GM21360 (cell line): ENCODE data around the gene TMEM45B.

Experiments used
- ATAC-seq: cut with Tn5 transposase; IDR thresholded peaks from one replicate; pipeline ENCODE4 v1.9.1; 2021; ENCODE audit warnings: mild to moderate bottlenecking, moderate library complexity; ENCODE audit not compliant: unreplicated experiment

The TMEM45B gene

DNA sequence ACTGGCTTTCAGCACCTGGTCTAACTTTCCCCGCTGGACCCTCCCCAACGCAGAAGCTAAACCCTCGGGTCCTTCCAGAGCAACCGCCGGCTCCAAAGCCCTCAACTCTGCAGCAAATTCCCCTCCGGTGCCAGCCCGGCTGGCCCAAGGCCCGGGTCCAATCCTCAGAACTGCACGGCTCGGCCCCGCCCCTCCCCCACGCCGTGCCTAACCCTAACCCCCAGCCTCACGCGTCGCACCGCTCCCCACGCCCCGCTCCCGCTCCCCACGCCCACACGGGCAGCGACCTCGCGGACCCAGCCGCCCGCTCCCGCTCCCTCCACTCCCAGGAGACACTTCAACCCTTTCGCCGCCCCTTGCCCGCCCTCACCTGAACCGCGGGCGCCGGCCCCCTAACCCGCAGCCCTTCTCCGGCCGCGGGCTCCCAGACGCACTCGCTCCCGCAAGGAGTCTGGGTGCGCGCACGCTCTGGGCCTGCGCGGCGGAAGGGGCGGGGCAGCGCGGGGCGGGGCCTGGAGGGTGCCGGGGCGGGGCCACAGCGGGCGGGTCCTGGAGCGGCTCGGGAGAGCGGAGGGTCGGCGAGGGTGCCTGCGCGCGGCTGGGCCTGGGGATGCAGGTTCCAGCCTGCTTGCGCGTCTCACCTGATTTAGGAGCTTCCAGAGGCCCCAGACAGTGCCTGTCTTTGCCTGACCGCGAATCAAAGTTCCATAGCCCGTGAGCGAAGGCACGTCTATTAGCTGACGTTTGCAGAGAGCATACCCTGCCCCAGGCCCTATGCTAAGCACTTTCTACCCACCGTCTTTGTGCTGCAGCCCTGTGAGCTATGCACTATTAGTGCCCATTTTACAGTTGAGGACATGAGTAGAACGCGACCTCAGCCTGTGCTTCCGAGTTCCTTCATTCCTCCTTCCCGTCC, 79.7 kb downstream of the TMEM45B start, which contains the start of gene NFRKB:
Gene NFRKB, minus strand, starts transcription at position 453 of the 916 bp plus-strand sequence. CDS start 2,729 bp downstream, outside the sequence.
- ATAC-seq, result peak; percentile 94

DNA sequence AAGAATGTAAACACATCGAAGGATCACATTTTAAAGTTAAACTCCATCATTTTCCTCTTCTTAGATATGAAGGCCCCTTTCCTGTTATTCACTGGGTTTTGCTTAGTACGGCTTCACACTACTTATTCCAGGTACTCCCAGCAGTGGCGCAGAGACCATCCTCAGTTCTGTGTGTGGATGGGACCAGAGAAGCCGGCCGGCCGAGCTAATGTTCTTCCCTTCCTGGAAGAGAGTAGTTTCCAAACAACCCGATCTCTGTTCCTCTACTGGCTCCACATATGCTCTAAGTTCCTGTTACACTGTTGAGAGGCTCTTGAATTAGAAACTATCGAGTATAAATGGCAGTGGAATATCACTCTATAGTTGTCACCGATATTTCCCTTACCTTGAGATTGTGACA, 80.4 kb downstream of the TMEM45B start:
- ATAC-seq, result no peak

DNA sequence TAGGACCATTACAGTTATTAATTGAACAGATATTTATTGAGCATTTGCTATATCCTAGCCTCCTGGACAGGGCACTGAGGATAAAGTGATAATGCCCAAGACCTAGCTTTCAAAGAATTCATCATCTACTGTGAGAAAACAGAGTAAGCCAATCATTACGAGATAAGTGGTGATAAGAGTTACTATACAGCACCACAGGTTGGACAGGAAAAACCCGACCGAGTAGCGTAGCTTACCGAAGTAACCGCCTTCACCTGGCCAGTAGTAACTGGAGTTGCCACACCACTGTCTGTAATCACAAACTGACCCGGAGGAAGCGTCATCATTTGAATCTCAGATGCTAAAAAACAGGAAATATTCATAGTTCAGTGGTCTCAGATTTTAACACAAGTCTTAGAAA, 89.8 kb downstream of the TMEM45B start:
- no peak for ATAC-seq
